HepG2 (cell line): ENCODE data around the gene KRT3. TPM values are rescaled to one million over a fixed set of nuclear protein-coding genes. Genes with fewer than 3 reads are reported as not detected.

Experiments used
- ATAC-seq: fragments of 200-7000 bp; cut with Tn5 transposase; 3 replicates; pipeline ENCODE4 v1.9.1; 2020; ENCODE audit warnings: mild to moderate bottlenecking, moderate library complexity
- BruUV-seq: library from RNA; stranded (reverse); fragments of 400-500 nt; replicated peaks from 2 replicates; lab custom pipeline; 2021; lab: Mats Ljungman, UMichigan
- CTCF ChIA-PET: fragments of 300-600 bp; formaldehyde crosslinking; extraction: SDS; loops from one replicate; lab custom pipeline; 2021; ENCODE audit warnings: low total read pairs, inconsistent platforms, low intra/inter-chr PET ratio; lab: Yijun Ruan, JAX
- POLR2A ChIA-PET: fragments of 350-600 bp; sonication (Branson Sonifier 250); formaldehyde crosslinking; loops from one replicate; lab custom pipeline; 2020; ENCODE audit warnings: antibody characterized with exemption, inconsistent platforms; lab: Yijun Ruan, JAX
- DNase-seq: peaks from one replicate; pipeline ENCODE4 v3.0.0-alpha.2; 2015; ENCODE audit warnings: low spot score
- FAIRE-seq: peaks from 3 replicates; lab custom pipeline; 2011; peaks lifted over from hg19 to GRCh38; lab: Jason Lieb, UNC
- H2AFZ ChIP-seq: one replicate; pipeline ENCODE4 v1.6.1; 2011; ENCODE audit warnings: low read length, inconsistent platforms
- H3K27ac ChIP-seq: fragments of 300-600 bp; 3 replicates; pipeline ENCODE4 v1.8.0; 2011; ENCODE audit warnings: mixed run types, mild to moderate bottlenecking, mixed read lengths, low read length, inconsistent platforms; ENCODE audit not compliant: insufficient read depth; ENCODE audit errors: extremely low read length
- H3K27me3 ChIP-seq, 2 experiments: fragments of 200-600 bp in 1 of 2; 2 replicates in 1 of 2; 3 replicates in 1 of 2; pipeline versions ENCODE4 v1.6.0 to v1.8.0; 2011; ENCODE audit warnings: low read length in 2 of 2, mild to moderate bottlenecking in 2 of 2, moderate library complexity in 2 of 2, inconsistent platforms in 1 of 2; ENCODE audit not compliant: insufficient read depth in 2 of 2, control insufficient read depth in 1 of 2
- H3K36me3 ChIP-seq, 2 experiments: fragments of 200-600 bp in 1 of 2; replicated peaks in 1 of 2; 2 replicates in 1 of 2; 3 replicates in 1 of 2; pipeline versions ENCODE4 v1.5.1 to v1.8.0; 2011; ENCODE audit warnings: low read length in 2 of 2, inconsistent platforms in 1 of 2; ENCODE audit not compliant: insufficient read depth in 2 of 2, control insufficient read depth in 1 of 2
- H3K4me1 ChIP-seq: 2 replicates; pipeline ENCODE4 v1.5.1; 2012; ENCODE audit warnings: low read length, inconsistent platforms; ENCODE audit not compliant: insufficient read depth
- H3K4me2 ChIP-seq: 2 replicates; pipeline ENCODE4 v1.6.0; 2011; ENCODE audit warnings: low read depth, low read length, inconsistent platforms
- H3K4me3 ChIP-seq, 3 experiments: fragments of 200-600 bp in 1 of 3; sonication (generic), shearing (Covaris generic) in 1 of 3; replicated peaks in 1 of 3; 2 replicates each; pipeline ENCODE4 v1.5.1; 2011 to 2016; ENCODE audit warnings: low read length in 3 of 3, inconsistent platforms in 2 of 3, low read depth in 2 of 3, mild to moderate bottlenecking in 2 of 3, control low read depth in 1 of 3, mixed read lengths in 1 of 3; ENCODE audit not compliant: insufficient read depth in 1 of 3
- H3K79me2 ChIP-seq: one replicate; pipeline ENCODE4 v1.6.1; 2011; ENCODE audit warnings: low read length, inconsistent platforms; ENCODE audit not compliant: insufficient read depth
- H3K9ac ChIP-seq: 2 replicates; pipeline ENCODE4 v1.6.0; 2011; ENCODE audit warnings: mild to moderate bottlenecking, low read depth, low read length, inconsistent platforms; ENCODE audit not compliant: insufficient read depth
- H3K9me3 ChIP-seq: 2 replicates; pipeline ENCODE4 v1.5.1; 2012; ENCODE audit warnings: mild to moderate bottlenecking, low read length
- H4K20me1 ChIP-seq: 2 replicates; pipeline ENCODE4 v1.6.0; 2011; ENCODE audit warnings: inconsistent platforms, mild to moderate bottlenecking, low read length, moderate library complexity; ENCODE audit not compliant: insufficient read depth
- ARNT2 ChIP-seq: sonication (generic); formaldehyde crosslinking; IDR thresholded peaks from 2 replicates; pipeline ENCODE4 v1.8.0; 2022; ENCODE audit warnings: mild to moderate bottlenecking, low read depth, missing genetic modification reagents, moderate library complexity
- DPF2 ChIP-seq: sonication (generic); formaldehyde crosslinking; IDR thresholded peaks from 2 replicates; pipeline ENCODE4 v1.4.0; 2020; ENCODE audit warnings: mild to moderate bottlenecking, low read depth, missing genetic modification reagents, borderline replicate concordance
- HMGXB4 ChIP-seq, 2 experiments: sonication (generic) in 1 of 2; formaldehyde crosslinking in 1 of 2; IDR thresholded peaks; 2 replicates each; pipeline versions ENCODE4 v1.4.0 to v1.6.1; 2018 to 2020; ENCODE audit warnings: missing genetic modification reagents in 2 of 2, borderline replicate concordance in 1 of 2, low read depth in 1 of 2, mild to moderate bottlenecking in 1 of 2, missing biosample characterization in 1 of 2
- HNRNPK ChIP-seq: fragments of 200-400 bp; formaldehyde crosslinking; IDR thresholded peaks from 2 replicates; pipeline ENCODE4 v1.6.1; 2018; ENCODE audit warnings: low read length, low read depth, moderate library complexity, mild to moderate bottlenecking; ENCODE audit not compliant: poor library complexity, severe bottlenecking
- NFIC ChIP-seq: IDR thresholded peaks from 2 replicates; pipeline ENCODE4 v1.6.1; 2012; ENCODE audit warnings: mild to moderate bottlenecking, low read length, inconsistent platforms
- SRY ChIP-seq: sonication (generic); formaldehyde crosslinking; IDR thresholded peaks from 2 replicates; pipeline ENCODE4 v1.8.0; 2022; ENCODE audit warnings: mild to moderate bottlenecking, missing genetic modification reagents
- TEF ChIP-seq: sonication (generic); formaldehyde crosslinking; IDR thresholded peaks from 2 replicates; pipeline ENCODE4 v1.5.0; 2020; ENCODE audit warnings: missing genetic modification reagents
- TIGD3 ChIP-seq: sonication (generic); formaldehyde crosslinking; IDR thresholded peaks from 2 replicates; pipeline ENCODE4 v1.5.1; 2020; ENCODE audit warnings: mild to moderate bottlenecking, missing genetic modification reagents, borderline replicate concordance
- ZBTB46 ChIP-seq: sonication (generic); formaldehyde crosslinking; IDR thresholded peaks from 2 replicates; pipeline ENCODE4 v1.4.0; 2020; ENCODE audit warnings: mild to moderate bottlenecking, missing genetic modification reagents, borderline replicate concordance
- ZKSCAN8 ChIP-seq: IDR thresholded peaks from 2 replicates; pipeline ENCODE4 v1.6.1; 2016; ENCODE audit warnings: borderline replicate concordance, missing genetic modification reagents, missing compliant biosample characterization
- ZNF562 ChIP-seq: sonication (generic); formaldehyde crosslinking; IDR thresholded peaks from 2 replicates; pipeline ENCODE4 v1.8.0; 2022; ENCODE audit warnings: missing genetic modification reagents, borderline replicate concordance
- ZNF678 ChIP-seq: sonication (generic); formaldehyde crosslinking; IDR thresholded peaks from 2 replicates; pipeline ENCODE4 v1.4.0; 2020; ENCODE audit warnings: mild to moderate bottlenecking, missing genetic modification reagents
- ZNF747 ChIP-seq: sonication (generic); formaldehyde crosslinking; IDR thresholded peaks from 2 replicates; pipeline ENCODE4 v1.8.1; 2023; ENCODE audit warnings: missing genetic modification reagents, mild to moderate bottlenecking, borderline replicate concordance
- ZNF792 ChIP-seq: IDR thresholded peaks from 2 replicates; pipeline ENCODE4 v1.6.1; 2016
- ZNF883 ChIP-seq: sonication (generic); formaldehyde crosslinking; IDR thresholded peaks from 2 replicates; pipeline ENCODE4 v1.5.1; 2020; ENCODE audit warnings: mild to moderate bottlenecking, missing genetic modification reagents; ENCODE audit errors: not compliant biosample characterization
- WGBS: methylation state at CpG from one replicate; pipeline ENCODE4 v1.1.6; 2017; ENCODE audit warnings: low lambda C conversion rate; 5-methylcytosine and 5-hydroxymethylcytosine counted together
- in situ Hi-C: cut with HindIII; loops from 2 replicates; pipeline ENCODE4 v1.10.0; 2017; ENCODE audit warnings: low pct_unique_long_range_greater_than_20kb; ENCODE audit not compliant: extremely low pct_ligation_motif_present
- intact Hi-C: fragments of 100-400 bp; cut with micrococcal nuclease; formaldehyde crosslinking; loops from one replicate; pipeline ENCODE4 v1.10.0; 2022; ENCODE audit not compliant: unreplicated experiment
- polyA plus RNA-seq, 8 experiments: library from polyadenylated mRNA; depleted of rRNA in 3 of 8; stranded (reverse) in 7 of 8; unstranded in 1 of 8; fragments of >200 nt; fragmentation: Illumina TruSeq in 4 of 8; extraction: Trizol in 4 of 8; gene quantifications; 2 replicates each; pipeline versions ENCODE4 v1.2.1 to v1.2.3, GENCODE V29; 2011 to 2016; ENCODE audit warnings: low read depth in 4 of 8, missing spikeins in 1 of 8, mixed read lengths in 1 of 8; ENCODE audit not compliant: insufficient read depth in 1 of 8
- total RNA-seq, 5 experiments: library from RNA; depleted of rRNA; stranded (reverse); fragments of >200 nt; fragmentation: Illumina TruSeq; extraction: Trizol; gene quantifications; 2 replicates each; pipeline ENCODE4 v1.2.3, GENCODE V29; 2016; ENCODE audit warnings: low read depth in 1 of 5

KRT3 gene
- total and polyA plus RNA-seq, 2 of the 13 experiments (the other 11 are each of a cell fraction or from before 2014, with no cell fraction given) = not detected

- no peaks in the 10 kb centered on the region for H4K20me1 ChIP-seq
- no peaks in the 10 kb centered on the region for H3K79me2 ChIP-seq
- no peak overlapping the region for H2AFZ ChIP-seq
- FAIRE-seq = no peak
- intact Hi-C loops = no loop called here
- TF ChIP-seq TEF (no peak), ZNF747 (CRISPR knock-in tag) (no peak), DPF2 (CRISPR knock-in tag) (no peak), ZNF792 (CRISPR knock-in tag) (no peak), SRY (no peak), ZBTB46 (CRISPR knock-in tag) (no peak), TIGD3 (no peak), ZNF562 (CRISPR knock-in tag) (no peak), HNRNPK (no peak), HMGXB4 (CRISPR knock-in tag; IDR thresholded peaks at IDR 0.05; ENCODE audit: borderline replicate concordance in 1 of 2, low read depth in 1 of 2) (no peak), ARNT2 (CRISPR knock-in tag) (no peak), ZNF678 (CRISPR knock-in tag) (no peak), ZNF883 (CRISPR knock-in tag) (no peak), NFIC (no peak), ZKSCAN8 (CRISPR knock-in tag) (no peak)
- DNase-seq = no peak
- H3K27ac ChIP-seq = no peak overlapping the region
- 7% methylated on average over 3 of the region's 3 CpGs for WGBS
- no peaks in the 10 kb centered on the region for H3K4me1 ChIP-seq
- no peaks in the 10 kb centered on the region for H3K36me3 ChIP-seq
- ATAC-seq = no peak
- ChIA-PET POLR2A (no interaction called here), CTCF (no interaction called here)
- no TSS peak for BruUV-seq
- no peak overlapping the region for H3K4me3 ChIP-seq
- H3K4me2 ChIP-seq = no peak overlapping the region
- in situ Hi-C loops = no loop called here
- H3K9me3 ChIP-seq = no peaks in the 10 kb centered on the region; the same call in 1 of the 2 replicates
- H3K9ac ChIP-seq = no peak overlapping the region
- H3K27me3 ChIP-seq = no peaks in the 10 kb centered on the region
Measured at GRCh38 chr12:52755533-52755932, 40.4 kb downstream of the KRT3 start.
